GM21423 (cell line): ENCODE results near the gene MATCAP1.

Source experiments
- ATAC-seq: cut with Tn5 transposase; IDR thresholded peaks from one replicate; pipeline ENCODE4 v1.9.1; 2021; ENCODE audit warnings: mild to moderate bottlenecking, moderate library complexity; ENCODE audit not compliant: unreplicated experiment

Gene MATCAP1

GRCh38 chr16:67183627-67184452, at the start of gene MATCAP1:
Gene MATCAP1 (minus strand): TSS chr16:67183963. CDS start chr16:67180610, 3,353 bp downstream.
- ATAC-seq, result peak; percentile 92

- ATAC-seq, result no peak
These were observed 47.3 kb upstream of the MATCAP1 start for GRCh38 chr16:67230809-67231660.

GRCh38 chr16:67229906-67230808, 46.4 kb upstream of the MATCAP1 start:
- ATAC-seq, result no peak

GRCh38 chr16:67228905-67229304, 45.1 kb upstream of the MATCAP1 start:
- ATAC-seq, result no peak

GRCh38 chr16:67228034-67228785, 44.4 kb upstream of the MATCAP1 start:
- no peak for ATAC-seq

GRCh38 chr16:67227567-67227921, 43.8 kb upstream of the MATCAP1 start:
- no peak for ATAC-seq

- ATAC-seq, result peak; percentile 94
These were observed 43.2 kb upstream of the MATCAP1 start, which contains the start of gene TMEM208 for GRCh38 chr16:67226804-67227566. Gene TMEM208 (plus strand): TSS chr16:67227130. CDS start chr16:67227219, 89 bp downstream.

- ATAC-seq, result no peak
These were observed 42.6 kb upstream of the MATCAP1 start for GRCh38 chr16:67226295-67226803.

- ATAC-seq, result no peak
These were observed 40.2 kb upstream of the MATCAP1 start for GRCh38 chr16:67223992-67224391.

GRCh38 chr16:67216612-67217490, 33.1 kb upstream of the MATCAP1 start:
- no peak for ATAC-seq

- ATAC-seq, result no peak
These were observed 31.9 kb upstream of the MATCAP1 start for GRCh38 chr16:67215706-67216105.

GRCh38 chr16:67213197-67214019, 29.6 kb upstream of the MATCAP1 start:
- no peak for ATAC-seq

GRCh38 chr16:67212766-67213165, 29.0 kb upstream of the MATCAP1 start:
- no peak for ATAC-seq

- no peak for ATAC-seq
These were observed 27.9 kb upstream of the MATCAP1 start for GRCh38 chr16:67211674-67212073.

GRCh38 chr16:67210069-67210937, 26.5 kb upstream of the MATCAP1 start:
- no peak for ATAC-seq

- no peak for ATAC-seq
These were observed 25.8 kb upstream of the MATCAP1 start for GRCh38 chr16:67209565-67209964.
